Measurements from ENCODE around the gene CACNA1C.

- TF ChIP-seq POLR2A (IDR thresholded peaks at IDR 0.05) (no peak), CTCF (IDR thresholded peaks at IDR 0.05) (no peak), POLR2AphosphoS5 (IDR thresholded peaks at IDR 0.05) (no peak)
Observed at GRCh38 chr12:2344476-2344875, 291.7 kb downstream of the CACNA1C start.
